Hippocampal formation (tissue), 2 donors: ENCODE results near the gene RPS19.

Source experiments
- DNase-seq, 2 donors: peaks; one replicate each; lab custom pipeline; 2025; lab: John Stamatoyannopoulos, UW

Gene RPS19

GRCh38 chr19:41915021-41915775, 55.1 kb downstream of the RPS19 start:
- no peak for DNase-seq

- no peak for DNase-seq
These were observed 55.8 kb downstream of the RPS19 start for GRCh38 chr19:41915776-41916414.

DNA sequence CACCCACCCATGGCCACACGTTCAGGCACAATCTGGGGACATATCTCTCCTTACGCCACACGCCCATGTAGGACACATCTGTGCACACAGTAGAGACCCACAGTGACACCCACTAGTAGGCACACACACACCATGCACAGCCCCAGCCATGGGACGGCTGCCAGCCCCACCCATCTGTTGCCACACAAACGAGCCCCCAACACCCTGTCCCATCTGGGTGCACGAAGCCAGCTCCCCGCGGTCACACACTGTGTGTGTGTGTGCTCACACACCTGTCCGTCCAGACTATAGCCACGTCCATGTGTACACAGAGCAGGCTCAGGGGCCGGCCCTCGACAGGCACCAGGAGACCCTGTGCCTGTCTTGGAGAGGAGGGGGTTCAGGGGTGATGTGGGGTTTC, 57.6 kb downstream of the RPS19 start:
- no peak for DNase-seq

GRCh38 chr19:41918095-41918494, 58.0 kb downstream of the RPS19 start:
- no peak for DNase-seq

DNA sequence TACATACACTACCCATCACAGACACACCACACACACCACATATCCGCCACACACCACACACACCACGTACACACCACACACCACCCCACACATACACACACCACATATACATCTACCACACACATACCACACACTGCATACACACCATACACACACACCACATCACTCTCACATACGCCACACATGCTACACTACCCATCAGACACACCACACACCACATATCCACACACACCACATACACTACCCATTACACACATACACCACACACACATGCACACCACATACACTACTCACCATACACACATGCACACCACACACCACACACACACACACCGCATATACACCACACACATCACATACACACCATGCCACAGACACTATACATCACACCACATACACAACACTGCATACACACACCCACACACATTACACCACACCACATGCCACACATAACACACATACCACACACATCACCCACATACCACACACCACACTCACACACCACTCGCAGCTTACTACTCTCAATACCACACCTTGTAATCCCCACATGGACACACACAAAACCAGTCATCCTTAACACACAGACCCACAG, 58.7 kb downstream of the RPS19 start:
- DNase-seq, result no peak

DNA sequence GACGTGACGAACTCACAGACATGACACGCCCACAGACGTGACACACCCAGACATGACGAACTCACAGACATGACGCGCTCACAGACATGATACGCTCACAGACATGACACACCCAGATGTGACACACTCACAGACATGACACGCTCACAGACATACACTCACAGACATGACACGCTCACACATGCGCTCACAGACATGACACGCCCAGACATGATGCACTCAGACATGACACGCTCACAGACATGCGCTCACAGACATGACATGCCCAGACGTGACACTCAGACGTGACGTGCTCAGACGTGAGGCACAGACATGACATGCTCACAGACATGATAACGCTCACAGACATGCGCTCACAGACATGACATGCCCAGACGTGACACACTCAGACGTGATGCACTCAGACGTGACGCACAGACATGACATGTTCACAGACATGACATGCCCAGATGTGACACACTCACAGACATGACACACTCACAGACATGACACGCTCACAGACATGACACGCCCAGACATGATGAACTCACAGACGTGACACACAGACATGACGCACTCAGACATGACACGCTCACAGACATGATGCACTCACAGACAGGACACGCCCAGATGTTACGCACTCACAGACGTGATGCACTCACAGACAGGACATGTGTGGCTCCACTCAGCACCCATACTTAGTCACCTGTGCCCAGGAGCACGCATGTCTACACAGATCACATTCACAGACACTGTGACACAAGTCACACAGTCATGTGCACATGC, 60.1 kb downstream of the RPS19 start:
- no peak for DNase-seq

- DNase-seq, result no peak
These were observed 61.0 kb downstream of the RPS19 start for GRCh38 chr19:41920882-41921576.

- DNase-seq, result no peak
These were observed 61.8 kb downstream of the RPS19 start for GRCh38 chr19:41921577-41922576.
